ENCODE results near the gene ARAP1.

Gene ARAP1

GRCh38 chr11:72764503-72764902 lies 12.3 kb upstream of the ARAP1 start:
- in situ Hi-C loops (cut with MboI; ENCODE audit: low sequenced_read_pairs), result no loop called here

- in situ Hi-C loops (cut with MboI; ENCODE audit: low sequenced_read_pairs), result no loop called here
Observed at GRCh38 chr11:72763823-72764222, 11.6 kb upstream of the ARAP1 start.

DNA sequence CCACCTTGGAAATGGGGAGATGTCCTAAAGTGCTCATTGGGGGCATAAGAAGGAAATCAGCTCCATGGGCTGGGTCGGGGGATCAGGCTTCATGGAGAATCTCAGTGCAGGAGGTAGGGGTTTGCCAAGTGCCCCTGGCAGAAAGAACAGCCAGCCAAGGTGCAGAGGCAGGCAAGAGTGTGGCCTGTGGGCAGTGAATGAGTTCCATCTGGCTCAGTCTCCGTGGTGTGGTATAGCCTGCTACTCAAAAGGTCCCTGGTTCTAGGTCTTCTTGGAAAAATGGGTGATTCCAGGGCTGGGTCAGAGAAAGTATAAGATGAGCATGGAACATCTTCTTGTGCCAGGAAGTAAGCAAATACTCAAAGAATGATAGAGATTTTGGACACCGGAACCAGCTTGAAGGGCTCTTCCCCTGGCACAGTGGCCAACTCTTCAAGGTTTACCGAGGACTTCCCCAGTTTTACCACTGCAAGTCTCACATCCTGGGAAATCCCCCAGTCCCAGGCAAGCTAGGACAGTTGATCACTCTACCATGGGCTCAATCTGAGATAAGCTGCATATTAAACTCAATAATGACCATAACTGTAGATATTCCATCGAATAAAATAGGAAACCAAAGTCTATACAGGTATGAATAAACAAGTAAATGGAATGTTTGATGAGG lies 10.6 kb upstream of the ARAP1 start:
- in situ Hi-C loops (cut with MboI; ENCODE audit: low sequenced_read_pairs), result no loop called here

- in situ Hi-C loops (cut with MboI; ENCODE audit: low sequenced_read_pairs), result no loop called here
Observed at GRCh38 chr11:72760539-72761405, 8.6 kb upstream of the ARAP1 start.

- in situ Hi-C loops (cut with MboI; ENCODE audit: low sequenced_read_pairs), result no loop called here
Observed at GRCh38 chr11:72759468-72759985, 7.3 kb upstream of the ARAP1 start.

- in situ Hi-C loops (cut with MboI; ENCODE audit: low sequenced_read_pairs), result no loop called here
Observed at GRCh38 chr11:72758690-72759389, 6.6 kb upstream of the ARAP1 start.

DNA sequence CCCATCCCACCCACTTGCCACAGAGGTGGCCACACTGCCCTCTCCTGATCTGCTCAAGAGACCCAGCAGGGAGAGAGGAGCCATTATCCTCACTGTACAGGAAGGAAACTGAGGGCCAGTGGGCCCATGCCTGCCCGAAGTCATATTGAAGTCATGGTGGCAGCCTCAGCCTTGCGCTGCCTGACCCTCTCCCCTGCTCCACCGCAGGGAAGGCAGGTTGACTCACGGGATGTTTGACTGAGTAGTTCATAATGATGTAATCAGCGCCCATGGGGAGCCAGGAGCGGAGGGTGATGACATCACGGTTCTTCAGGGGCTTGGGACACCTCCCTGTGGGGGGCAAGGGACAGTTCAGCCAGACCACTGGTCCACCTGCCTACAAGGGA lies 6.1 kb upstream of the ARAP1 start:
- in situ Hi-C loops (cut with MboI; ENCODE audit: low sequenced_read_pairs), result no loop called here

- in situ Hi-C loops (cut with MboI; ENCODE audit: low sequenced_read_pairs), result no loop called here
Observed at GRCh38 chr11:72755713-72756285, 3.6 kb upstream of the ARAP1 start.

DNA sequence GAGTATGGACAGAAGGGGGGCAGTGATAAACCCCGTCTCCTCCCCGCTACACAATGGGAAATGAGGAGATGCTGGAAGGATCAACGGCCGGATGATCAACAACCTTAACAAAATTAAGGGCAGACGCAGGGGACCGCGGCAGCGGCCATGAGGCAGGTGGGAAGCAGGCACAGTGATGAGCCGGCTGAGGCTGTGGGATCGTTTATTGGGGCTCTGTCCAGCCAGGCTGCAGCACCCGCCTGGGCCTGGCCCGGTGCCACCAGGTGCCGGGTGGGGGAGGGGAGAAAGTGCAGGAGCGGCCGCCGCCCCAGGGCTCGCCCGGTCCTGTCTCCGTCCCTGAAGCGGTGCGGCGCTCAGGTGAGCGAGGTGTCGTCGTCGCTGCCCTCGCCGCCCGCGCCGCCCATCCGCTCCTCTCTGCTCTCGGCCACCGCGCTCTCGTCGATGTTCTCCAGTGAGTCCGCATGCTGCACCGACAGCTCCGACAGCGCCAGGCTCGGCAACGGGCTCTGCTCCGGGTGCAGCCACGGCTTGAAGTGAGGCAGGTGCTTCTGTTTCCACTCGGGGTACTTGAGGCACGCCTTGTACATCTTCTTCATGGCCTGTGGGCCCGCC lies 2.4 kb upstream of the ARAP1 start:
- in situ Hi-C loops (cut with MboI; ENCODE audit: low sequenced_read_pairs), result no loop called here

- in situ Hi-C loops (cut with MboI; ENCODE audit: low sequenced_read_pairs), result no loop called here
Observed at GRCh38 chr11:72754149-72754543, 1.9 kb upstream of the ARAP1 start.

GRCh38 chr11:72753341-72754148 lies 1.3 kb upstream of the ARAP1 start:
- in situ Hi-C loops (cut with MboI; ENCODE audit: low sequenced_read_pairs), result no loop called here

DNA sequence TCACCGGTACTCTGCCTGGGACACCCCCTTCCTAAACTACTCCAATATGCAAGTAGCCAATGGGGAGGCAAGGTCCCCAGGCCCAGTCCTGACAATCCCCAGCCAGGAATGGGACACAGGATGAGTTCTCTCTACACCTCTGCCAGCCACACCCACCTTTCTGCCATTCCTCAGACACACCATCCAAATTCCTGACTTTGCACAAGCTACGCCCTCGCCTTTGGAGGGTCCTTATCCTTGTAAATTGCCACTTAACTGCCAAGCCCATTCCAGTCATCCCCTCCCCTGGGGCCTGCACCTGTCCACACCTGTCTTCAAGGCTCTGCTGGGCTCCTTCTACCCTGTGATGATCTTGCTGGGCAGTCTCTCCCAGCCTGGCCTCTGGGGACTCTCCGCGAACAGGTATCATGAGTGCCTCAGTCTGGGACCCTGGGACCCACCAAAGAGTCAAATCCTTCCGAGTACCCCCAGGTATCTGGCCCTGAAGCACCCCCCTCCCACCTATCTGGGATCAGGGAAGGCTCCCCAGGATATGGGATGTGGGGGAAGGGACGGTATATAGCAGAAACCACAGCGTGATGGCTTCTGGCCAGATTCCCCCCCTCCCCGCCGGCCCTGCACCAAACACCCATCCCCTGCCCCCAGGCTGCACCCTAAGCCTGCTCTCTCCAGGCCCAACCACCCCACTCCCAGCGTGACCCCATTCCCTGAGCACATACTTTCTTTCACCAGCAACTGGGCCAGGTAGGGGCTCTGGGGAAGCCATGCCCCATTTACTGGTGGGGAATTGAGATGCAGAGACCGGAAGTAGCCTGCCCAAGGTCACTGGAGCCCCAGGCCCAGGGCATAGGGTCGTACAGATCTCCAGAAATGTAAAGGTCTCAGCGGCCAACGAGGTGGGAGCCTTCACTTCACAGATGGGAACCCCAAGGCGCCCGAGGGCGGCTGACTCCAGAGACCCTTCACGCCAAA lies 806 bp downstream of the ARAP1 start:
- in situ Hi-C loops (cut with MboI; ENCODE audit: low sequenced_read_pairs), result no loop called here

- in situ Hi-C loops (cut with MboI; ENCODE audit: low sequenced_read_pairs), result no loop called here
Observed at GRCh38 chr11:72750556-72751115, 1.6 kb downstream of the ARAP1 start.

DNA sequence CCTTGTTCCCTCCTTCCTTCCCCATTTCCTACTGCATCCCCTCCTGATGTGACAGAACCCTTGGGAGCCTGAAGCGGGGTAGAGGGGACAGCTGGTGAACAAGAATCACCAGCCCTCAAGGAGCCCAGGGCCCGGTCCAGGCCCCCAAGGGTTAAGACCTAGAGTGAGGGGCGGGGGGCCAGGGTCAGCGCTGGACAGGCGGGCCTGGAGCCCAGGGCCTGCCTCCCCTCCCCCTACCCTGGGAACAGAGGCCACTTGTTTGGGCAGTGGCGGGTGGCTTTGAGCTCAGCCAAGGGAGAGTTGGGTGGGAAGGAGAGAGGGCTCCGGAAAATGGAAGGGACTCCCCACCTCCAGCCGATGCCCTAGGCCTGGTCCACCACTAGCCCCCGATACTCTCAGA lies 2.1 kb downstream of the ARAP1 start:
- in situ Hi-C loops (cut with MboI; ENCODE audit: low sequenced_read_pairs), result no loop called here

DNA sequence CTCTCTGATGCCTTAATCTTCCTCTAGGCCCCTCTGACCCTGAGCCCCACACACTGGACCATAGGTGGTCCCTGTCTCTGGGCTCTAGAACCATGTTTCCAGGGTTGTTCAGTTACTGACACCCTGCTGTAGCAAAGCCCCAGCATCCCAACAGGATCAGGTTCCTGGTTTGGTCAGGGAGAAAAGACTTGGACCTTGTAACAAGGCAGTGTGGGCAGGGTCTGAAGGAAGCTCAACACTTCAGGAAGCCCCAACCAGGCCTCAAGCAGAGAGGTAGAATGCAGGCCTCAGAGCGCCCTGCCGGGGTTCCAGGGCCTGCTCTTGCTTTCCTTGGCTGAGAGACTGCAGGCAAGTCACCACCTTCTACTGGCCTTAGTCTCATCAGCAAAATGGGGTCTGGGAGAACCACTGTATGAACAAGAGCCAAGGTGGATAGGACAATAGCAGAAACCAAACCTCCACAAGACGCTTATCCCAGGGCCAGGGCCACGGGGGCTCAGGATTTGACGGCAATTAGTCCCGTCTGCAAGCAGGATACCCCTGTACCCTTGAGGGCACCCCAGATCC lies 4.8 kb downstream of the ARAP1 start:
- in situ Hi-C loops (cut with MboI; ENCODE audit: low sequenced_read_pairs), result no loop called here

DNA sequence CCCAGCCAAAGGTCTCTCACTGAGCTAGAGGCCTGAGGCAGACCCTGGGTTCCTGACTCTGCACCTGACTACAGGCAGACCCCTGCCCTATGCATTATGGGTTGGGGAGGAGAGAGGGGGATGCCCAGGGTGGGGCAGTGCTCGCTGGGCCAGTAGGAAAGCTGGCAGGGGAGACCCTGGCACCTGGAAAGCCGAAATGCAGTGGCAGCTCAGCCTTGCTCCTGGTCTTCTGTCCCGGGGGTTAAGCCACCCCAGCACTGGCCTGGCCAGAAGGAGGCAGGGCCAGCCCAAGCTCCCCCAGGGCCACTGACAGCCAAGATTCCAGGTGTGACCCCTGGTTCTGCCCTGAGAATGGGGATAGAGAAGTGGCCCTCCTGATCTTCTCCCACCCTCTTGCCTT lies 5.4 kb downstream of the ARAP1 start:
- in situ Hi-C loops (cut with MboI; ENCODE audit: low sequenced_read_pairs), result no loop called here

DNA sequence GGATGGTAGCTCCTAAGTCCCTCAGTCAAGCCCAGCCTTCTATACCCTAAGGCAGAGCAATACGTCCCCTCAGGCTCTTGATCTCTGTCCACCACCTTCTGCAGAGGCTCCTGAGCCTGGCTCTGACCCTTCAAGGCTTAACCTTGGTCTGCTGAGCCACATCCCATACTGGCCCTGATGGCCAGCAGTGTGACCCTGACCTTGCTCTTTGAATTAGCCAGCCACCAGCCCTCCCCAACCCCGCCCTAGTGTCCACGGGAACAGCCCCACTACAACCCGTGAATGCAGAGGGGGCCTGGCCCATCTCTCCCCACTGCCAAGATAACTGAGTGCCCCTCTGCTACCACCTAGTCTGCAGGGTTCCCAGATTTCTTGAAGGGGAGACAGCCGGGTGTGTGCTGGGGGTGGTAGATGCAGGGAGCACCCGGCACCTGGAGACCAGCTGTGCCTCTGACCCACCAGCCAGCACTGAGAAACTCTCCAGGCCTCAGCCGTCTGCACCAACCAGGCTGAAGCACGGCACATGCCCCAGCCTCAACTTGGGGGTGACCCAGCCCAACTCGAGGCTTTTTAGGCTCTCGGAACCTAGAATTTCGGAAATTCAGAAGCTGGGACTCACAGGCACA lies 6.2 kb downstream of the ARAP1 start:
- in situ Hi-C loops (cut with MboI; ENCODE audit: low sequenced_read_pairs), result no loop called here

DNA sequence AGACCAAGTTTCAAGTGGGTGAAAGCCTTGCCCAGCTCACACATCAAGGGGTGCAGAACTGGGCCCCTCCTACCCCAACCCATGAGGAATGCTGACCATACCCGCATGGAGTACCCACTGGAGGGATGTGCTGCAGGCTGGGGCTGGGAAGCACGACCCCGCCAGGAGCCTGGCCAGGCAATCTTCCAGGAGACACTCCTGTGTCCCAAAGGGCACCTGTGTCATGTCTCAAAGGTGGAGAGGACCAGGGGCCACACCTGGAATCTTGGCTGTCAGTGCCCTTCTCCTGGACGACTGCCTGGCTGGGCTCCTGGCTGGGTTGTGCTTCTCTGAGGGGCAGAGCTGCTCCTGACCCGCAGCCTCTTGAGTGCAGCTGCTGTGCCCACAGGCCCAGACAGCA lies 6.7 kb downstream of the ARAP1 start:
- in situ Hi-C loops (cut with MboI; ENCODE audit: low sequenced_read_pairs), result no loop called here

Measured in HL-60/S4 treated with retinoic acid at 250 ng/mL for 4 days and 3 days (cell line).